Hepatocyte (in vitro differentiated cells): ENCODE data around the gene SETBP1.

ENCODE experiments used
- EZH2phosphoT487 ChIP-seq: fragments of 200-600 bp; sonication (generic); IDR thresholded peaks from one replicate; pipeline ENCODE4 v1.6.1; 2018; ENCODE audit warnings: antibody characterized with exemption, mild to moderate bottlenecking, low read depth, moderate library complexity; ENCODE audit not compliant: unreplicated experiment, severe bottlenecking
- TF ChIP-seq, protein P1 (sequence below): fragments of 200-600 bp; sonication (generic); IDR thresholded peaks from 2 replicates; pipeline ENCODE4 v1.5.1; 2016; ENCODE audit warnings: antibody characterized with exemption, mild to moderate bottlenecking; ENCODE audit not compliant: poor library complexity

DNA sequence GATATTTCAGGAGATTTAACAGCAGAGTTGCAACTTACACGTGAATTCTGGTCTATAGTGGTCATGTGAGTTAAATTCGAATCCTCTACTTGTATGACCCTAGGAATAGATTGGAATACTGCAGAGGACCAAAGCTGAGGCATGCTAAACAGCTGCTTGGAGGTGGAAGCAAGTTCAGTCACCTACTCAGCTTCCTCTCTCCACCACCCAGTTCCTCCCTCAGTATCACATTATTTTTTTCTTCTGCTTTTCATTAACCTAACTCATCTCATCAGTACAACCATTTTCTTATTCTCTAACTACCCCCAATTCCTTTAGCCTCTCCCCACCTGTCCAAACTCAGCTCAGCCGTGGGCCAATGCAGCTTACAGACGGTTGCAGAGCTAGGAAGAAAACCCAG lies 385.5 kb downstream of the SETBP1 start:
- TF ChIP-seq, protein P1, sequence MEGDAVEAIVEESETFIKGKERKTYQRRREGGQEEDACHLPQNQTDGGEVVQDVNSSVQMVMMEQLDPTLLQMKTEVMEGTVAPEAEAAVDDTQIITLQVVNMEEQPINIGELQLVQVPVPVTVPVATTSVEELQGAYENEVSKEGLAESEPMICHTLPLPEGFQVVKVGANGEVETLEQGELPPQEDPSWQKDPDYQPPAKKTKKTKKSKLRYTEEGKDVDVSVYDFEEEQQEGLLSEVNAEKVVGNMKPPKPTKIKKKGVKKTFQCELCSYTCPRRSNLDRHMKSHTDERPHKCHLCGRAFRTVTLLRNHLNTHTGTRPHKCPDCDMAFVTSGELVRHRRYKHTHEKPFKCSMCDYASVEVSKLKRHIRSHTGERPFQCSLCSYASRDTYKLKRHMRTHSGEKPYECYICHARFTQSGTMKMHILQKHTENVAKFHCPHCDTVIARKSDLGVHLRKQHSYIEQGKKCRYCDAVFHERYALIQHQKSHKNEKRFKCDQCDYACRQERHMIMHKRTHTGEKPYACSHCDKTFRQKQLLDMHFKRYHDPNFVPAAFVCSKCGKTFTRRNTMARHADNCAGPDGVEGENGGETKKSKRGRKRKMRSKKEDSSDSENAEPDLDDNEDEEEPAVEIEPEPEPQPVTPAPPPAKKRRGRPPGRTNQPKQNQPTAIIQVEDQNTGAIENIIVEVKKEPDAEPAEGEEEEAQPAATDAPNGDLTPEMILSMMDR: no peak
- TF ChIP-seq EZH2phosphoT487: no peak
